Measurements from ENCODE around the gene NCAPG2. TPM values are rescaled to one million over a fixed set of nuclear protein-coding genes. Genes with fewer than 3 reads are reported as not detected.

The NCAPG2 gene
- polyA plus RNA-seq, 2 of the 4 experiments (the other 2 are of a cell fraction), result 53.8 to 63.0 TPM

- FAIRE-seq, result no peak
- TF ChIP-seq PHF8 (IDR thresholded peaks at IDR 0.05; ENCODE audit: borderline replicate concordance, low read depth) (no peak), ELK1 (IDR thresholded peaks at IDR 0.05; ENCODE audit: low read depth, low read length) (no peak)
Measured at GRCh38 chr7:158751199-158751598, 46.6 kb upstream of the NCAPG2 start.

GRCh38 chr7:158750702-158751101, 46.1 kb upstream of the NCAPG2 start:
- Histone ChIP-seq H3K4me1 (no peaks in the 10 kb centered on the region), H3K27ac (no peak overlapping the region), H3K4me2 (no peak overlapping the region), H3K4me3 (no peak overlapping the region), H3K9me3 (no peaks in the 10 kb centered on the region)
- 94% methylated on average over 3 of the region's 3 CpGs for WGBS (ENCODE audit: missing lambda C conversion rate)
- ChIA-PET CTCF (no interaction called here), POLR2A (no interaction called here)
- no peak for ATAC-seq
- no peak for TF ChIP-seq CBX8 (IDR thresholded peaks at IDR 0.05)
- no peak for TF ChIP-seq ATOH8 (CRISPR knock-in tag; IDR thresholded peaks at IDR 0.05; ENCODE audit: low read depth)
- no peak for TF ChIP-seq REST (IDR thresholded peaks at IDR 0.05)
- no peak for TF ChIP-seq JUN (IDR thresholded peaks at IDR 0.05)
- TF ChIP-seq HEYL (CRISPR knock-in tag; IDR thresholded peaks at IDR 0.05), result no peak
- TF ChIP-seq TP53 (CRISPR knock-in tag; IDR thresholded peaks at IDR 0.05), result no peak
- no peak for TF ChIP-seq RFX5 (IDR thresholded peaks at IDR 0.05)
- TF ChIP-seq CHD2 (IDR thresholded peaks at IDR 0.05; ENCODE audit: low read length, partially characterized antibody), result no peak
- TF ChIP-seq USF2 (IDR thresholded peaks at IDR 0.05), result no peak
- TF ChIP-seq ZC3H11A (IDR thresholded peaks at IDR 0.05), result no peak
- TF ChIP-seq GATA3 (IDR thresholded peaks at IDR 0.05; ENCODE audit: borderline replicate concordance), result no peak
- TF ChIP-seq ZFP36 (IDR thresholded peaks at IDR 0.05; ENCODE audit: borderline replicate concordance, partially characterized antibody), result no peak
- TF ChIP-seq MAX (IDR thresholded peaks at IDR 0.05), result no peak
- no peak for FAIRE-seq
- no peak for DNase-seq (ENCODE audit: low read depth in 1 of 2, low spot score in 1 of 2)

More at GRCh38 chr7:158751199-158751598, 46.6 kb upstream of the NCAPG2 start:
- Histone ChIP-seq H3K4me1 (no peaks in the 10 kb centered on the region), H3K4me3 (no peak overlapping the region), H3K4me2 (no peak overlapping the region), H3K27ac (no peak overlapping the region), H3K9me3 (no peaks in the 10 kb centered on the region)
- DNase-seq (ENCODE audit: low read depth in 1 of 2, low spot score in 1 of 2), result no peak
- 95% methylated on average over 2 of the region's 2 CpGs for WGBS (ENCODE audit: missing lambda C conversion rate)
- ATAC-seq, result no peak
- ChIA-PET POLR2A (no interaction called here), CTCF (interaction anchor here (1.3 to 2.3 kb wide), 2 partner anchors 54 to 55 kb away, joined by 3 to 4 read pairs; no protein-coding TSS in a partner anchor)

- Histone ChIP-seq H3K4me2 (no peak overlapping the region), H3K4me3 (no peak overlapping the region), H3K27ac (no peak overlapping the region), H3K4me1 (no peaks in the 10 kb centered on the region), H3K9me3 (no peaks in the 10 kb centered on the region)
- ATAC-seq (no peak), DNase-seq (ENCODE audit: low read depth in 1 of 2, low spot score in 1 of 2) (no peak), FAIRE-seq (no peak)
- TF ChIP-seq USF2 (IDR thresholded peaks at IDR 0.05) (no peak), CBX2 (IDR thresholded peaks at IDR 0.05; ENCODE audit: borderline replicate concordance, low read depth) (no peak), ELK1 (IDR thresholded peaks at IDR 0.05; ENCODE audit: low read depth, low read length) (no peak), HOXB5 (CRISPR knock-in tag; IDR thresholded peaks at IDR 0.05) (no peak), RARB (CRISPR knock-in tag; IDR thresholded peaks at IDR 0.05) (no peak), ESRRA (IDR thresholded peaks at IDR 0.05; ENCODE audit: borderline replicate concordance, low read length) (no peak), RCOR1 (IDR thresholded peaks at IDR 0.05; ENCODE audit: low read depth, low read length) (no peak), FOSB (CRISPR knock-in tag; IDR thresholded peaks at IDR 0.05) (no peak), CTCF (IDR thresholded peaks at IDR 0.05) (no peak), GATA3 (IDR thresholded peaks at IDR 0.05; ENCODE audit: borderline replicate concordance) (no peak)
- POLR2A ChIA-PET, result no interaction called here
- CTCF ChIA-PET, result no interaction called here
- 90% methylated on average over 9 of the region's 9 CpGs for WGBS (ENCODE audit: missing lambda C conversion rate)
Measured at GRCh38 chr7:158749396-158749795, 44.8 kb upstream of the NCAPG2 start.
